ENCODE data around the gene CDKAL1.

The CDKAL1 gene

DNA sequence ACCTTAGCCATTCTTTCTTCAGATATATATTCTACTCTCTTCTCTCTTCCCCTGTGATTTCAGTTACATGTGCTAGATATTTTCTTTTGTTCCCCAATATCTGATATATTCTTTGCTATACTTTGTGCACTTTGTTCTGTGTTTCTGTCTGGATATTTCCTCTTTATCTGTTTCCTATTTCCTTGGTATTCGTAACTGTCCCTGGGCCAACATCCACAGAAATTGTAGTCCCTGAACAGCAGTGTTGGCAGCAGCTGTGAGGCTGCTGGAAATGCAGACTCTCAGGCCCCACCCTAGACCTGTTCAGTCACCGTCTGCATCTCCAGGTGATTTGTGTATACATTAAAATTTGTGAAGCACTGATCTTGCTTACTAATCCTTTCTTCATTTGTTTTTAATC, 536.4 kb downstream of the CDKAL1 start:
- TF ChIP-seq EZH2 (IDR thresholded peaks at IDR 0.05; ENCODE audit: borderline replicate concordance, low read depth, low read length, severe bottlenecking) = no peak
- TF ChIP-seq, protein P1, sequence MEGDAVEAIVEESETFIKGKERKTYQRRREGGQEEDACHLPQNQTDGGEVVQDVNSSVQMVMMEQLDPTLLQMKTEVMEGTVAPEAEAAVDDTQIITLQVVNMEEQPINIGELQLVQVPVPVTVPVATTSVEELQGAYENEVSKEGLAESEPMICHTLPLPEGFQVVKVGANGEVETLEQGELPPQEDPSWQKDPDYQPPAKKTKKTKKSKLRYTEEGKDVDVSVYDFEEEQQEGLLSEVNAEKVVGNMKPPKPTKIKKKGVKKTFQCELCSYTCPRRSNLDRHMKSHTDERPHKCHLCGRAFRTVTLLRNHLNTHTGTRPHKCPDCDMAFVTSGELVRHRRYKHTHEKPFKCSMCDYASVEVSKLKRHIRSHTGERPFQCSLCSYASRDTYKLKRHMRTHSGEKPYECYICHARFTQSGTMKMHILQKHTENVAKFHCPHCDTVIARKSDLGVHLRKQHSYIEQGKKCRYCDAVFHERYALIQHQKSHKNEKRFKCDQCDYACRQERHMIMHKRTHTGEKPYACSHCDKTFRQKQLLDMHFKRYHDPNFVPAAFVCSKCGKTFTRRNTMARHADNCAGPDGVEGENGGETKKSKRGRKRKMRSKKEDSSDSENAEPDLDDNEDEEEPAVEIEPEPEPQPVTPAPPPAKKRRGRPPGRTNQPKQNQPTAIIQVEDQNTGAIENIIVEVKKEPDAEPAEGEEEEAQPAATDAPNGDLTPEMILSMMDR (IDR thresholded peaks at IDR 0.05; ENCODE audit: borderline replicate concordance, extremely low read depth, low read length, poor library complexity, severe bottlenecking) = no peak
- no peak for ATAC-seq (ENCODE audit: insufficient read depth, low read depth)
- Histone ChIP-seq H3K4me3 (ENCODE audit: low read depth in 1 of 2, low read length in 2 of 2) (no peak overlapping the region), H3K27me3 (ENCODE audit: insufficient read depth, low read length, poor library complexity) (no peaks in the 10 kb centered on the region), H3K4me2 (ENCODE audit: insufficient read depth, low read length) (no peak overlapping the region), H3K79me2 (ENCODE audit: insufficient read depth, low read length) (no peaks in the 10 kb centered on the region), H3K9me3 (ENCODE audit: insufficient read depth, low read length, severe bottlenecking) (peaks cover 9% of the 10 kb centered on the region), H4K20me1 (ENCODE audit: insufficient read depth, low read length) (no peaks in the 10 kb centered on the region), H2AFZ (ENCODE audit: low read depth, low read length) (no peak overlapping the region), H3K4me1 (ENCODE audit: insufficient read depth, low read length) (0 out of 2 replicates have a peak, but pooled peaks cover 3% of the 10 kb centered on the region), H3K36me3 (ENCODE audit: insufficient read depth, low read length) (peaks cover 22% of the 10 kb centered on the region), H3K27ac (ENCODE audit: low read length) (no peak overlapping the region), H3K9ac (ENCODE audit: low read depth, low read length) (no peak overlapping the region)
- DNase-seq = no peak

DNA sequence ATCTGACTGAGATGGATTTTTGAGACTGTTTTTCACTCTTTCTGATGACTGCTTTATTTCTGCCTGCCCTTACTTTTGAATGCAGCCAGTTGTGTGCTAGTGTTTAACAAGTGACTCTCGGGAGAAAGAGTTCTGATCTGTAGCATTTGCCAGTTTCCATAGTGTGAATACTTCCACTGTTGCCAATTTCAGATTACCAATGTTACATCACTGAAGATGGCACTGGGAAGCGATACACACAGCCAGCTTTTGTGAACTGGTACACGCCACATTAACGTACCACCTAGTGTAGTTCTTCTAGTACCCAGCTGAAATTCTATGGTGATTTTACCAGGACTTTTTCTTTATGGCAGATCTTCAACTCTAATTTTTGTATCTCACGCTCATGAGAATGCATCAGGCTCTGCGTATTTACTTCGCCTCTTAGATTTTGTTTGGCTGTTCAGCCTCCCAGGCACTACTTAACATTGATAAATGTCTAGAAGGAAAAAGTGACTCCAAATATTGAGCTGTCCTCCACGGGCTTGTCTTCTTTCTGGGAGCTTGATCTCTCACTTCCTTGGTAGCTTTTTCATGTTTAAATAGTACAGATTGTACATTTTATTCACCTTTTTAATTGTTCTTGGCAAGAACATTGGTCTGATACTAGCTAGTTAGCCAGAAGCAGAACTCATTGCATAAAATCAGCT, 537.7 kb downstream of the CDKAL1 start:
- Histone ChIP-seq H3K9me3 (ENCODE audit: insufficient read depth, low read length, severe bottlenecking) (peaks cover 9% of the 10 kb centered on the region), H3K9ac (ENCODE audit: low read depth, low read length) (no peak overlapping the region), H3K27ac (ENCODE audit: low read length) (no peak overlapping the region), H3K79me2 (ENCODE audit: insufficient read depth, low read length) (no peaks in the 10 kb centered on the region), H3K4me2 (ENCODE audit: insufficient read depth, low read length) (no peak overlapping the region), H2AFZ (ENCODE audit: low read depth, low read length) (no peak overlapping the region), H4K20me1 (ENCODE audit: insufficient read depth, low read length) (no peaks in the 10 kb centered on the region), H3K27me3 (ENCODE audit: insufficient read depth, low read length, poor library complexity) (no peaks in the 10 kb centered on the region), H3K36me3 (ENCODE audit: insufficient read depth, low read length) (peaks cover 15% of the 10 kb centered on the region), H3K4me3 (ENCODE audit: low read depth in 1 of 2, low read length in 2 of 2) (no peak overlapping the region), H3K4me1 (ENCODE audit: insufficient read depth, low read length) (no peaks in the 10 kb centered on the region)
- no peak for DNase-seq
- no peak for ATAC-seq (ENCODE audit: insufficient read depth, low read depth)
- TF ChIP-seq, protein P1 (IDR thresholded peaks at IDR 0.05; ENCODE audit: borderline replicate concordance, extremely low read depth, low read length, poor library complexity, severe bottlenecking) = no peak
- no peak for TF ChIP-seq EZH2 (IDR thresholded peaks at IDR 0.05; ENCODE audit: borderline replicate concordance, low read depth, low read length, severe bottlenecking)

DNA sequence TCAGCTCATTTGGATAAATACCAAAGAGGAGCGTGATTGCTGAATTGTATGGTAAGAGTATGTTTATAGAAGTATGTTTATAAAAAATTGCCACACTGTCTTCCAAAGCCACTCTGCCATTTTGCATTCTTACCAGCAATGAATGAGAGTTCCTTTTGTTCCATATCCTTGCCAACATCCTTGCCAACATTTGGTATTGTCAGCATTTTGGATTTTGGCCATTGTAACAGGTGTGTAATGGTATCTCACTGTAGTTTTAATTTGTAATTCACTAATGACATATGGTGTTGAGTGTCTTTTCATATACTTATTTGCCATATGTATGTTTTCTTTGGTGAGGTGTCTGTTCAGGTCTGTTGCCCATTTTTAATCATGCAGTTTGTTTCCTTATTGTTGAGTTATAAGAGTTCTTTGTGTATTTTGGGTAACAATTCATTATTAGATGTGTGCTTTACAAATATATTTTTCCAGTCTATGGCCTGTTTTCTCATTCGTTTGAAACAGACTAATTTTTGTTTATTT, 539.1 kb downstream of the CDKAL1 start:
- no peak overlapping the region for H3K27ac ChIP-seq (ENCODE audit: low read length)
- H3K79me2 ChIP-seq (ENCODE audit: insufficient read depth, low read length) = no peaks in the 10 kb centered on the region
- H3K27me3 ChIP-seq (ENCODE audit: insufficient read depth, low read length, poor library complexity) = no peaks in the 10 kb centered on the region
- peaks cover 9% of the 10 kb centered on the region for H3K9me3 ChIP-seq (ENCODE audit: insufficient read depth, low read length, severe bottlenecking)
- H2AFZ ChIP-seq (ENCODE audit: low read depth, low read length) = no peak overlapping the region
- no peak for ATAC-seq (ENCODE audit: insufficient read depth, low read depth)
- TF ChIP-seq, protein P1 (IDR thresholded peaks at IDR 0.05; ENCODE audit: borderline replicate concordance, extremely low read depth, low read length, poor library complexity, severe bottlenecking) = no peak
- no peak for TF ChIP-seq EZH2 (IDR thresholded peaks at IDR 0.05; ENCODE audit: borderline replicate concordance, low read depth, low read length, severe bottlenecking)
- H3K4me3 ChIP-seq (ENCODE audit: low read depth in 1 of 2, low read length in 2 of 2) = no peak overlapping the region
- no peaks in the 10 kb centered on the region for H3K4me1 ChIP-seq (ENCODE audit: insufficient read depth, low read length)
- no peak overlapping the region for H3K4me2 ChIP-seq (ENCODE audit: insufficient read depth, low read length)
- no peak for DNase-seq
- H4K20me1 ChIP-seq (ENCODE audit: insufficient read depth, low read length) = no peaks in the 10 kb centered on the region
- peaks cover 10% of the 10 kb centered on the region for H3K36me3 ChIP-seq (ENCODE audit: insufficient read depth, low read length)
- H3K9ac ChIP-seq (ENCODE audit: low read depth, low read length) = no peak overlapping the region

Data from DND-41 (cell line).